DND-41 (cell line): ENCODE results near the gene OR5AN1.

Experiments used
- ATAC-seq: fragments of 200-7000 bp; cut with Tn5 transposase; 3 replicates; pipeline ENCODE4 v1.9.1; 2021; ENCODE audit warnings: low read depth; ENCODE audit not compliant: insufficient read depth
- DNase-seq: peaks from one replicate; pipeline ENCODE4 v3.0.0-alpha.2; 2020
- H2AFZ ChIP-seq: 2 replicates; pipeline ENCODE4 v1.6.0; 2012; ENCODE audit warnings: low read depth, low read length
- H3K27ac ChIP-seq: 2 replicates; pipeline ENCODE4 v1.5.1; 2012; ENCODE audit warnings: low read length, inconsistent platforms
- H3K27me3 ChIP-seq: fragments of 200-600 bp; sonication (generic); 2 replicates; pipeline ENCODE4 v1.6.0; 2012; ENCODE audit warnings: low read length, mild to moderate bottlenecking, inconsistent platforms; ENCODE audit not compliant: insufficient read depth, poor library complexity
- H3K36me3 ChIP-seq: 2 replicates; pipeline ENCODE4 v1.5.1; 2012; ENCODE audit warnings: low read length, inconsistent platforms; ENCODE audit not compliant: insufficient read depth
- H3K4me1 ChIP-seq: 2 replicates; pipeline ENCODE4 v1.5.1; 2012; ENCODE audit warnings: mild to moderate bottlenecking, low read length; ENCODE audit not compliant: insufficient read depth
- H3K4me2 ChIP-seq: 2 replicates; pipeline ENCODE4 v1.6.0; 2012; ENCODE audit warnings: mild to moderate bottlenecking, moderate library complexity, low read length, inconsistent platforms; ENCODE audit not compliant: insufficient read depth
- H3K4me3 ChIP-seq, 2 experiments: fragments of 200-600 bp in 1 of 2; shearing (Covaris generic) in 1 of 2; 2 replicates each; pipeline ENCODE4 v1.5.1; 2012 to 2016; ENCODE audit warnings: inconsistent platforms in 2 of 2, low read length in 2 of 2, mild to moderate bottlenecking in 2 of 2, low read depth in 1 of 2, moderate library complexity in 1 of 2
- H3K79me2 ChIP-seq: 2 replicates; pipeline ENCODE4 v1.6.0; 2012; ENCODE audit warnings: low read length, inconsistent platforms; ENCODE audit not compliant: insufficient read depth
- H3K9ac ChIP-seq: 2 replicates; pipeline ENCODE4 v1.6.0; 2012; ENCODE audit warnings: low read depth, mild to moderate bottlenecking, inconsistent platforms, low read length, moderate library complexity
- H3K9me3 ChIP-seq: 2 replicates; pipeline ENCODE4 v1.5.1; 2012; ENCODE audit warnings: low read length, moderate library complexity, mild to moderate bottlenecking, inconsistent platforms; ENCODE audit not compliant: insufficient read depth, severe bottlenecking
- H4K20me1 ChIP-seq: 2 replicates; pipeline ENCODE4 v1.6.0; 2012; ENCODE audit warnings: low read length; ENCODE audit not compliant: insufficient read depth
- CTCF ChIP-seq: IDR thresholded peaks from 2 replicates; pipeline ENCODE4 v1.5.1; 2012; ENCODE audit warnings: borderline replicate concordance, low read length, moderate library complexity, mild to moderate bottlenecking; ENCODE audit not compliant: poor library complexity, severe bottlenecking; ENCODE audit errors: extremely low read depth
- EZH2 ChIP-seq: IDR thresholded peaks from 3 replicates; pipeline ENCODE4 v1.6.1; 2012; ENCODE audit warnings: borderline replicate concordance, low read depth, mild to moderate bottlenecking, moderate library complexity, low read length, inconsistent platforms; ENCODE audit not compliant: severe bottlenecking

The OR5AN1 gene

GRCh38 chr11:59415111-59415510 lies 56.4 kb downstream of the OR5AN1 start:
- Histone ChIP-seq H3K4me3 (no peak overlapping the region), H3K36me3 (no peaks in the 10 kb centered on the region), H3K4me2 (no peak overlapping the region), H3K27me3 (no peaks in the 10 kb centered on the region), H3K79me2 (no peaks in the 10 kb centered on the region), H4K20me1 (no peaks in the 10 kb centered on the region), H3K4me1 (no peaks in the 10 kb centered on the region), H3K27ac (no peak overlapping the region), H2AFZ (no peak overlapping the region), H3K9me3 (peaks cover under 1% of the 10 kb centered on the region), H3K9ac (no peak overlapping the region)
- DNase-seq (no peak), ATAC-seq (no peak)
- TF ChIP-seq EZH2 (no peak), CTCF (no peak)

GRCh38 chr11:59416613-59417012 lies 57.9 kb downstream of the OR5AN1 start:
- no peak overlapping the region for H2AFZ ChIP-seq
- H3K36me3 ChIP-seq, result no peaks in the 10 kb centered on the region
- H3K9ac ChIP-seq, result no peak overlapping the region
- no peak overlapping the region for H3K4me3 ChIP-seq
- H3K4me1 ChIP-seq, result no peaks in the 10 kb centered on the region
- DNase-seq, result no peak
- H3K79me2 ChIP-seq, result no peaks in the 10 kb centered on the region
- H3K9me3 ChIP-seq, result no peaks in the 10 kb centered on the region
- TF ChIP-seq EZH2 (no peak), CTCF (no peak)
- H3K27ac ChIP-seq, result no peak overlapping the region
- H3K4me2 ChIP-seq, result no peak overlapping the region
- no peaks in the 10 kb centered on the region for H3K27me3 ChIP-seq
- no peaks in the 10 kb centered on the region for H4K20me1 ChIP-seq
- no peak for ATAC-seq

GRCh38 chr11:59417023-59417422 lies 58.3 kb downstream of the OR5AN1 start:
- Histone ChIP-seq H3K4me3 (no peak overlapping the region), H4K20me1 (no peaks in the 10 kb centered on the region), H2AFZ (no peak overlapping the region), H3K27me3 (no peaks in the 10 kb centered on the region), H3K9me3 (no peaks in the 10 kb centered on the region), H3K4me1 (no peaks in the 10 kb centered on the region), H3K4me2 (no peak overlapping the region), H3K27ac (no peak overlapping the region), H3K9ac (no peak overlapping the region), H3K36me3 (no peaks in the 10 kb centered on the region), H3K79me2 (no peaks in the 10 kb centered on the region)
- TF ChIP-seq EZH2 (no peak), CTCF (no peak)
- ATAC-seq, result no peak
- no peak for DNase-seq

GRCh38 chr11:59418156-59418555 lies 59.5 kb downstream of the OR5AN1 start:
- no peaks in the 10 kb centered on the region for H4K20me1 ChIP-seq
- no peak overlapping the region for H3K4me2 ChIP-seq
- no peak for ATAC-seq
- no peaks in the 10 kb centered on the region for H3K9me3 ChIP-seq
- no peak for DNase-seq
- no peak overlapping the region for H3K27ac ChIP-seq
- H2AFZ ChIP-seq, result no peak overlapping the region
- no peaks in the 10 kb centered on the region for H3K79me2 ChIP-seq
- H3K4me1 ChIP-seq, result no peaks in the 10 kb centered on the region
- H3K9ac ChIP-seq, result no peak overlapping the region
- TF ChIP-seq EZH2 (no peak), CTCF (no peak)
- no peak overlapping the region for H3K4me3 ChIP-seq
- no peaks in the 10 kb centered on the region for H3K27me3 ChIP-seq
- H3K36me3 ChIP-seq, result no peaks in the 10 kb centered on the region
